HG02870 (cell line): ENCODE measurements around the gene RBM12.
"Not testable (repeated sequence)": the region's sequence is repeated elsewhere in the genome, so short reads cannot be mapped to it uniquely, and the experiment has no call there.

Experiments
- ATAC-seq: cut with Tn5 transposase; IDR thresholded peaks from one replicate; pipeline ENCODE4 v1.9.1; 2021; ENCODE audit warnings: mild to moderate bottlenecking, moderate library complexity; ENCODE audit not compliant: unreplicated experiment

Gene RBM12

DNA sequence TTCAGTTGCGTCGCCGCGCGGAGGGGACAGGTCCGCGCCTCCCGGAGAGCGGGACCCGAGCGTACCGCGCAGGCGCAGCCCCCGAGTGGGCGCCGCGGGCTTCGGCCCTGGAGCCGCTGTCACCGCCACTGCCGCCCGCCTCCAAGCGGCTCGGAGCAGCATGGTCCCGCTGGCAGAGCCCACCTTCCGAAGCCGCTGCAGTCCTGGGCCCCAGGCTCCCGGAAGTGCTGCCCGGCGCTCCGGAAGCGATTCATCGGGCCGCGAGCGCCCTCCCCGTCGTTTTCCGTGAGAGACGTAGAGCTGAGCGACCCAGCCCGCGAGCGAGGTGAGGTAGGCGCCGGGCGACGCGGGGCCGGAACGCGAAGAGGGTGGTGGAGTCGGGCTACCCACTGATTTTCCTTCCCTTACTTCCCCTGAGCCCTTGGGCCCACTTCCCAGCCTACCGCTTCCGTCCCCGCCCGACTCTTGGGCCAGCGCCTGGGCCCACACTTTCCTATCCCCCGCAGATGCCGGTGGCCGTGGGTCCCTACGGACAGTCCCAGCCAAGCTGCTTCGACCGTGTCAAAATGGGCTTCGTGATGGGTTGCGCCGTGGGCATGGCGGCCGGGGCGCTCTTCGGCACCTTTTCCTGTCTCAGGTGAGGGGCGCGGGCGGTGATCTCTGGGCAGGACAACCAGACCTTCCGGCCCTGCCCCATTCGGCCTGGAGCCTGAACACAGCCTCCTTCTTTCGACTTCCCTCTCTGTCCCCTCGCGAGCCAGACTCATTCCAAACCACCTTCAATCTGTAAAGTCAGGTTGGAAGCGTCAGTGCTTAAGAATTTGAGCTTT, 34.6 kb upstream of the RBM12 start, which contains the start of the genes NFS1 and ROMO1:
Gene NFS1, minus strand, starts transcription at position 226 of the 830 bp plus-strand sequence. Its CDS starts 64 bp downstream, at position 162.
Gene ROMO1, plus strand, starts transcription at position 279 of the 830 bp plus-strand sequence. Its CDS starts 228 bp downstream, at position 507.
- peak; percentile 55 for ATAC-seq

DNA sequence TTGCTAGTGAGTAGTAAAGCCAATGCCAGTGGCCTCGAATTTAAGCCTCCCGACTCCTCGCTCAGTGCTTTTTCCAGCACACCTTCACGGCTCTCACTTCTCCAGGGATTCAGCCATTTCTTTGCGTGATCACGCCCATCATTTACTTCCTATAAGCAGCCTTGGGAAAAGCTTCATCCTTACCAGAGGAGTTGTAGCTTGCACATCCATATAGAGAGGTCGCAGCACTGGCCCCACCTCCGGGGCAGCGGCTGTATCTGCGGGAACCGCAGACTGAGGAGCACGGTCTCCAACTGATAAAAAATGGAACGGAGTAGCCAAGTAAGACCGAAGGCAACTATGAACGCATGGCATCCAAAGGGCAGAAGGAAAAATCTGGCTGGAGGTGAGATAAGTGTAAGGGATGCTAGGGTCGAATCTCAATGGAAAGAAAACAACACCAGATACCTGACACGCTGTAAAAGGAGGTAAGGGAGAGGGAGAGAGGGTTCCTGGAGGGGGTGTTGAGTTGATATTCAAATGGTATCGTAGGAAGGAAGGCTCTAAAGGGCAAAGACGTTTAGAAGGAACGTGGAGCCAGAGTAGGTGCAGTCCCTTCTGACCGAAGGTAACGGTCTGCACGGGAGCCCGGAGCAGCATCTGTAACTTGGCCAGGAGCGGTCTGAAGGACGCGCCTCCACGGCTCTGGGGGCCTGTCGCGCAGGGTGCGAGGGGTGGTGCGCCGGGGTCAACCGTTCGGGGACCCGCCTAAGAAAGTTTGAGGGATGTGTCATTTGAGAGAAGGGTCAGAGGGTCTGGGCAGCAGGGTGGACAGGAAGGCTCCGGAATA, 33.8 kb upstream of the RBM12 start:
- no peak for ATAC-seq

DNA sequence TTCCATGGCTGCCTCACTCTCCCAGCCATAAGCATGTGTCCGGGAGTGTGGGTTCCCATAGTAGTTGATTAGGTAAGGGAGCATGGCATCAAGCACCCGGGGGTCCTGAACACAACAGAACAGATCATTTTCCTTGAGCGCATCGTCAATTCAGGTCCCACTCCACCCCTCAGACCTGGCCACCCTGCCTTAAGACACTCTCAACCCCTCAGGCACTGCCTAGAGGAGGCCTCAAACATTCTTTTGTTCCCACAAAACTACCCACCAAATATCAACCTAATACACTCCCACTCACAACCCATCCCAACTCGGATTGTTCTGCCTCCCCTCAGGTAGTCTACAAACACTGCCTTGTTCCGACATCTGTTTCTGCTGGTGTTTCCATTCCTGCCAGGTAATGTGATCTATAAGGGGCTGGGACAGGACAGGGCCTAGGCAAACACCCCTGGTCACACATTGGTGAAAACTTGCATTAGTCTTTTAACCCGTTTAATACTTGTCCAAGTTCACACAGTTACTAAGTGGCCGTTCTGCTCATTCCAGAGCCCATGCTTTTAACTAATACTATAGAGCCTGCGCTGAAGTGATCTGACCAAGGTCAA, 33.1 kb upstream of the RBM12 start:
- ATAC-seq: no peak

DNA sequence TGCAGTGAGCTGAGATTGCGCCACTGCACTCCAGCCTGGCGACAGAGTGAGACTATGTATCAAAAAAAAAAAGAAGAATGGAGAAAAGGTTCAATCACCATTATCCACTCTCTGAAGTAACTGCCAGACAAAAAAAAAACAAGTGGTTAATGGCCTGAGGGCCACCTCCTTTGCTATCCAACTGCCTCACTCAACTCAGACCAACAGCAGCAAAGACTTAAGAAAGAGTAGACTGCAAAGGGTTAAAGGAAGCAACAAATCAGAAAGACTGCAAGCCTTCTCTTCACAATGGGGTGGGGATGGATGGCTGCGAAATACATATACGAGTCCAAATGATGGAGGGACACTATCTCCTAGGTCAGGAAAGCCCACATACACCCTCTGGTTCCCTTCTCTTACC, 31.3 kb upstream of the RBM12 start:
- no peak for ATAC-seq

DNA sequence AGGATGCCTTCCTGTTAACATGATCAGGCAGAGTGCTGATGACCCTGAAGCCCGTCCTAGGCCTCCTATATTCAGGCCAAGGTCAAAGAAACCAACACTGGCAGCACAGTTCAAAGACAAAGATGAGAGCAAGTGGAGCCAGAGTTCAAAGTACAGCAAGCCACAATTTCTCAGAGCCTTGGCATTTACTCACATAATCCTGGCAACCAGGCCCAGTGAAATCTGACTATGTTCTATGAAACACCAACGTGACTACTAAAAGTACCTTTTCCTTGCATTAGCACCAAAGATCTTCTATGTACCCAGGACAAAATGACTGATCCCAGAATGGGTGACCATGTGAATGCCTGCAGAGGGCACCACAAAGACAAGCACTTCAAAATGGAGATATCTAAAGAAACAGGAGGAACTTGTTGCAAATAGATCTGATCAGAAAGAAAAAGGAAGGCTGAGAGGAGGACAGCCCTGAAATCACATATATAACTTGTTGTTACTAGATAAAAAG, 30.6 kb upstream of the RBM12 start:
- no peak for ATAC-seq

DNA sequence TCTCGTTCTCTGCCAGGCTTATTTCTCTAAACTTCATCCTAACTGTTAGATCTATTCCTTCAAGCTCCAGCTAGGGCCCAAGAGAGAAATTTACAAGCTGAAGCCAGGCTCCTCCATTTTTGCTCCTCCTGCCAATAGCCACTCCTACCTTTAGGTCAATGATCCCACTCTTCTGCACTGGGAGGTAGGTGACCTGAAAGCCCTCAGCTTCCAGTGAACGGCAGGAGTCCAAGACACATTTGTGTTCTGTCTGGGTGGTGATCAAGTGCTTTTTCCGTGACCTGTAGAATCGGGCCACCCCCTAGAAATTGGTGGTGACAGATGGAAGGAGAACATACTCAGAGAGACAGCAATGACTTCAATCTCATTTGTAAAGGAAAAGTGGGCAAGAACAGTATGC, 25.6 kb upstream of the RBM12 start:
- no peak for ATAC-seq

DNA sequence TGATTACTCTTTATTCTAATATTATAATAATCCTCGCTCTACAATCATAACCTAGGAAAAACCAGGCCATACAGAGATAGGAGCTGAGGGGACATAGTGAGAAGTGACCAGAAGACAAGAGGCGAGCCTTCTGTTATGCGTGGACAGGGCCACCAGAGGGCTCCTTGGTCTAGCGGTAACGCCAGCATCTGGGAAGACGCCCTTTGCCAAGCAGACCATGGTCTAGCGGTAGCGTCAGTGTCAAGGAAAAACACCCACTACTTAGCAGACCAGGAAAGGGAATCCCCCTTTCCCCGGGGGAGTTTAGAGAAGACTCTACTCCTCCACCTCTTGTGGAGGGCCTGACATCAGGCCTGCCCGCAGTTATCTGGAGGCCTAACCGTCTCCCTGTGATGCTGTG, 22.2 kb upstream of the RBM12 start:
- ATAC-seq: not testable (repeated sequence)

DNA sequence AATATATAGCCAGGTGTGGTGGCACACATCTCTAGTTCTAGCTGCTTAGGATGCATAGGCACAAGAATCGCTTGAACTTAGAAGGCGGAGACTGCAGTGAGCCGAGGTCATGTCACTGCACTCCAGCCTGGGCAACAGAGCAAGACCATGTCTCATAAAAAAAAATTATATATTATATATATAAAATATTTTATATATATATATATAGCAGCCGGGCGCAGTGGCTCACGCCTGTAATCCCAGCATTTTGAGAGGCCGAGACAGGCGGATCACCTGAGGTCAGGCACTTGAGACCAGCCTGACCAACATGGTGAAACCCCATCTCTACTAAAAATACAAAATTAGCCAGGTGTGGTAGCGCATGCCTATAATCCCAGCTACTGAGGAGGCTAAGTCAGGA, 20.7 kb upstream of the RBM12 start:
- not testable (repeated sequence) for ATAC-seq

DNA sequence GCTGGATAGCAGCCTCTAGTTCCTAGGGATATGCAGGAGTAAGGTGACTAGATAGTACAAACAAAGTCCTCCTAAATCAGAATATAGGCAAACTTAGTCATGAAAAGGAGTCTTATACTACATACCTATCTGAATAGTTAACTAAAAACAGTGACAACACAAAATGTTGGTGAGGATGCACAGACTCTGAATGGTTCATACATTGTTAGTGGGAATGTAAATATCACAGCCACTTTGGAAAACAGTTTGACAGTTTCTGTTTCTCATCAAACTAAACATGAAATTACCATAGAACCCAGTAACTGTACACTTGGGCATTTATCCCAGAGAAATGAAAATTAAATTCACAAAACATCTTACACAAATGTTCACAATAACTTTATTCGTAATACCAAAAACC, 17.3 kb upstream of the RBM12 start:
- no peak for ATAC-seq

DNA sequence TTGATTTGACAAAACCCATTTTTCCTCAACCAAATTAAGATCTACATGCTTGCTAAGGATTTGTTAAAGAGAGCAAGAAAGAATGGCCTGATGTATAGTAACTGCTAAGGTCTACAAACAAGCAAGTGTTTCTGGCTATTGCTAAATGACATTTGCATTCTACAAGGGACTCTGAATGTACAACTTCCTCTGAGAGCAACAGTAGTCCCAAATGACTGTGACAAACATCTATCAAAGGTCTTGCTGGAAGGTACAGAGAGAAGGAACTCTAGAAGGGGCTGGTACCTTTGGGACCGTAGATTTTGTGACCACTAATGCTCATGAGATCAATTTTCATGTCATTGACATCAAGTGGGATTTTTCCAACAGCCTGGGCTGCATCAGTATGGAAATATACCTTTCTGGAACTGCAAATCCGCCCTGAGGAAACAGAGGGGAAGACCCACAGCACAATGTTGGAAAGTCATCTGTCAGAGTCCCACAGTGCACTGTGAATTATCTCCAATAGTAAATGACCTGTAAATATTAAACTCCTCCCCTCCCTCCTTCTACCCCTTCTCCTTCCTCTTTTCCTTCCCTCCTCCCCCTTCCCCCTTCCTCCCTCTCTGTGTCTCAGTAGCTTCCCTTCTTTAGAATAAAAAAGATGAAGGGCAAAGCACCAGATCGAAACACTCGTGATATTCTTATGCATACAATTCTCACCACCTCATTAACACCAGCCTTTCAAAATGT, 15.9 kb upstream of the RBM12 start:
- no peak for ATAC-seq

DNA sequence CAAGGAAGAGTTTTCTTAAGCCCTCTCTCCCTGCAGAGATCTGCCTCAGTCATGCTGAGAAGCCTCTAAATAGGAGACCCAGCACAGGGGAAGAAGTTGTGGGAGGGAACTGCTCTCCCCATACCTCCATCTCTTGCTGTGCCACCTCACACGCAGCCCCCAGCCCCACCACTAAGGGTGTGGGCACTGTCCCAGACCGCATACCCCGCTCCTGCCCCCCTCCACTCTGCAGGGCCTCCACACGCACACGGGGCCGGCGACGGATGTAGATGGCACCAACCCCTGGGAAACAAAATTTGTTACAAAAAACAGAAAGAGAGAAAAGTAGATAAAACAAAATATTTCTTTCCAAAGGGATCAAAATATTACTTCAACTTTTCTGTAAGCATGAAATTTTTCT, 10.2 kb upstream of the RBM12 start:
- ATAC-seq: no peak

DNA sequence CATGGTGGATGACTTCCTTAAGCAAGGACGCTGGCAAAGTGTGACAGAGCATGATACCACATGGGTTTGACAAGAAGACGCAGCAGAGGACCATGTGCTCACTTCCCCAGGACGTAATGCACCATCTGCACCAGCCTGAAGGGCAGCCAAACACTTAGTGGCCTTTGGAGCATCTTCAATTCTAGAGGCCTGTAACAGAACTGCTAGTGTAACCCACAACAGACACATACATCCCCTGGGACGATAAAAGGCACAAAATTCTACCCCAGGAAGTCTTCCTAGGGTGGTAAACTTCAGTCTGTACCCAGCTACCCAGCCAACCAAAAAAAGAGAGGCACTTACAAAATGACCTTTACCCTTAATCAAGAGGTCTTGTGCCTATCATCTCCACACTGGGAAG, 9.2 kb upstream of the RBM12 start:
- no peak for ATAC-seq

DNA sequence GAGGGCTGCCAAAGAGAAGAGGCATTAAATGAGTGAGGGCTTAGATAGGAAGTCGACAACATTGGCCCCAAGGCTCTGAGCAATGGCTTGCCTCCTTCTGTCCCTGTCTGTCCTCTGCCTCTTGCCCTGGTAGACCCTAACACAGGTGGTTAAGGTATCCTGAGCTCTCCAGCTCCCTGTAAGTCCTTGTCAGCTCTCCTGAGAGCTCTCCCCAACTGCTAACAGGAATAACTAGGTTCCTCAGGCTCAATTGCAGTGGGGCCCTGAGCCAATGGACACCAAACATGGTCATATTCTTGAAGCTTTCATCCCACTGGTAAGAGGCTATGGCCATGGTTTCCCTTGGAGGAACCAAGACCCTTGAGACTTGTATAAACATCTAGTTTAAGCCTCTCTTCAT, 5.0 kb upstream of the RBM12 start:
- no peak for ATAC-seq

DNA sequence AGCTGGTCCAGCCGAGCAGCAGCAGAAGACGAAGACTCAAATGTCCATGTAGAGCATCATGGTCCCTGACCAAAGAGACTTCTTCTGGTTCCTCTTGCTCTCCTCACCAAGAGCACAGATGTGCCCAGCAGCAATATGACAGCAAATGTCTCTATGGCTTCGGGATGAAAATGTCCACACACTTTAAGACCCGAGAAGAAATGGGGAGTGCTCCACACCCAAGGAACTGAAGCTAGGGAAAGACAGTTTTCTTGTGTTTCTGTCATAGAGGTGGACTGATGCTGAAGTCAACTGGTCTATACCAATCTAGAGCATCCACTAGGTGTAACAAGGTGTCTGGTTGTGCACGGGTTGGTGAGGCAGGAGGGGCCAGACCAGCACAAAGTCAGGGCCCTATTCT, 4.5 kb upstream of the RBM12 start:
- ATAC-seq: no peak

DNA sequence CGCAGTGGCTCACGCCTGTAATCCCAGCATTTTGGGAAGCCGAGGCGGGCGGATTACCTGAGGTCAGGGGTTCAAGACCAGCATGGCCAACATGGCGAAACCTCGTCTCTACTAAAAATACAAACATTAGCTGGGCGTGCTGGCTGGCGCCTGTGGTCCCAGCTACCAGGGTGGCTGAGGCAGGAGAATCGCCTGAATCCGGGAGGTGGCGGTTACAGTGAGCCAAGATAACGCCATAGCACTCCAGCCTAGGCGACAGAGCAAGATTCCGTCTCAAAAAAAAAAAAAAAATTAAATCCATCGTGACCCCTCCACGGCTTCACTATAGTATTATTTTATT, 1.2 kb upstream of the RBM12 start:
- ATAC-seq: no peak

DNA sequence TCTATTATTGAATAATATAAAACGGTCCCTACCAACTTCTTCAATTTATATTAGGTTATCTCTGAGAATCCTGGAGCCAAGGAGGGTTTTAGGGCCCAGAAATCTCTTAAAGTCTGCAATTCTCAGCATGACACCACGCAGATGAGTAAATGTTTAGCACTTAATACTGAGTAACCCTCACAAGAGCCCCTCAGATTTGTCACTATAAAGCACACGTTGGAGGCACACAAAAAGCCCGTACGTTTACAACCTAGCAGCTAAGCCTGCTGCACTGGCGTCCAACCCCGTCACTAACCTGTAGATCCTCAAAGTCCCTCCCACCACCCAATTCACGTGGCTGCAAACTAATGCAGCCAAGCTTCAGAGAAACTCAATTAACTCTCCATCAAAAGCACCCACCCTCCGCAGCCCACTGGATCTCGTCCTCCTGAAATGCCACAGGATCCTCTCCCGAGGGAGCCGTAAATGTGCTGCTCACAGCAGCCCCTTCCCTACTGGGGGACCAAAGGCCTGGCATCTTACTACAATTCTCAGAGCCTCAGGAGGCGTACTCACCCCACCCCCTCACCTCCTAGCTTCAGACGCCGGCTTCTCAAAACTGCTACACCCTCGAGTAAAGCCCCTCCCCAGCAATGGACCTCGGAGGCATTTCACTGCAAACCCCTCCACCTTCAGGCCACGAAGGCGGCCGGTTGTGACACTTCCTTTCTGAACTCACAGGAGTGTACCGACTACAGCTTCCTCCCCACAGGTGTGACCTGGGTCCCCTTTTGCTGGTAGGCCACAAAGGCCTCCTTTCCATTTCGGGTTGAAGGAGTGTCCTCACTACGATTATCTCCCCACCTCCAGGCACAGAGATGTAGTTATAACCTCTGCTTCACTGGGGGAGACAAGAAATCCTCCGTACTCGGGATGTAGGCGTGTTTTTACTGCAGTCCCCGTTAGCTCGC, 909 bp downstream of the RBM12 start:
- peak; percentile 24 for ATAC-seq

DNA sequence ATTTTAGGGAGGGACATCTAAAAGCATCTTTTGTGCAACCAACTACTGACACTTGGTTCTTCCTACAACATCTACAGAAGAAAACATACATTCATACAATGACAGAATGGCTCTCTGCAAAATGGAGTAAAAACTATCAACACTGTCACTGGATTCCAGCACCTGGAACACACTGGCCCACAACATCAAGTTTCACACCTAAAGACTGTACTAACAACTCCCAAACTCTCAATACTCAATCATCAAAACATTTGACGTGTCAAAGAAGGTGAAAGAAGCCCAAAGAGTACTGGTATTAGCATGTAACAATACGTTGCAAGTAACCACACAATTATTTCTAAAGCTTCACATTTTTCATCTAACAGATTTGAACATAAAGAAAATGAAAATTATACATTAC, 2.1 kb downstream of the RBM12 start:
- no peak for ATAC-seq

DNA sequence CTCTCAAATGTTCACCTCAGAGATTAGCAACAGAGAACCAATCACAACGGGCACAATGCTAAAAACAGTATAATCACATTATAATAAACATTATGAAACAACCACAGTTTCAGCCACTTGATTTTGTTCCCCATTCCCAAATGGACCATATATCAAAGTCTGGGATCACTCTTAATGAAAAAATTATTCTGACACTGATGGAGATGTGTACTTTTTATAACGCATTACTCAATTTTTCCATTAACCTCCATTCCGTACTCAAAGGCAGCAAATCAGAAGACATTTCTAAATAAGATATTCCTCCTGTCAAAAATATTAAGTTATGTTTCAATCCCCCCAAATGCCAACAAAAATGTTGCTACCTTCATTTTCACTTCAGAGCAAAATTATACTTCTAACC, 2.8 kb downstream of the RBM12 start:
- ATAC-seq: no peak

DNA sequence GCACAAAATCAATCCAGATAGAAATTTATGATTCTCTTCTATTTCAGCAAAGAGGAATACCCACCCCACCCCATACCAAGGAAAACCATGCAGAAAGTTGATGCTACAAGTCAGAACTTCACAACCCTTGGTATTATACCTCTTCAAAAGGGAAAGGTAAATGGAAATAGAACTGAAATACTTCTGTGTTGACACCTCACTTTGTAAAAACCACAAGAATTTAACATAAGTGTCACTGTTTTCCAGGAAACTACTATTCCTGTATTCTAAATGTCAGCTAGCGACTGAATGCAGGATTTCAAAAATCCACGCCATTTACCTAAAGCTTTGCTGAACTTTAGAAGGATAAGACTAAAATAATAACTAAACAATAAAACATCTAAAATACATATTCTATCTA, 3.6 kb downstream of the RBM12 start:
- ATAC-seq: no peak
